ENCODE measurements around the gene CREB5.

The CREB5 gene

DNA sequence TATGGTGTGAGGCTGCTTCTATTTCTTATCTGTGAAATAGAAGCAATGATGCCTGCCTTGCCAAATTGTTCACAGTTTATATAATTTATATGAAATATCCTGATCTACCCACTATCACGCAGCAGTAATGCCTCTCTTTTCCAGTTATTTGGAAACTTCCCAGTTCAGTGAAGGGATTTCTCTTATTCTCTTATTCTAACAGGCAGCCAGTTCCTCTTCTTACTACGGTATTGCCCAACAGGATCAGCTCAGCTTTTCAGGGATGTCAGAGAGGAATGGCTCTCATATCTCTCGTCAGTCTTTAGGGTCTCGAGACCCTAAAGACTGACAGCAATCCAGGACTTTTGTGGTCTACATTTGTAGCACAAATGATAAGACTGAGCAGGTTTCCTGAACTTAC, 215.6 kb downstream of the CREB5 start:
- TF ChIP-seq TAF1 (IDR thresholded peaks at IDR 0.05; ENCODE audit: borderline replicate concordance, insufficient read depth, low read length), result no peak
- no peak for TF ChIP-seq FOXP2 (optimal IDR thresholded peaks at IDR 0.05; ENCODE audit: borderline replicate concordance, extremely low read depth, extremely low read length, insufficient read depth)
- no peak for TF ChIP-seq POLR2AphosphoS5 (IDR thresholded peaks at IDR 0.05; ENCODE audit: low read depth, low read length)
- TF ChIP-seq REST (IDR thresholded peaks at IDR 0.05; ENCODE audit: insufficient read depth in 1 of 2, low read depth in 2 of 2, low read length in 2 of 2), result no peak
- TF ChIP-seq SIN3A (IDR thresholded peaks at IDR 0.05; ENCODE audit: borderline replicate concordance, insufficient read depth, low read length), result no peak

DNA sequence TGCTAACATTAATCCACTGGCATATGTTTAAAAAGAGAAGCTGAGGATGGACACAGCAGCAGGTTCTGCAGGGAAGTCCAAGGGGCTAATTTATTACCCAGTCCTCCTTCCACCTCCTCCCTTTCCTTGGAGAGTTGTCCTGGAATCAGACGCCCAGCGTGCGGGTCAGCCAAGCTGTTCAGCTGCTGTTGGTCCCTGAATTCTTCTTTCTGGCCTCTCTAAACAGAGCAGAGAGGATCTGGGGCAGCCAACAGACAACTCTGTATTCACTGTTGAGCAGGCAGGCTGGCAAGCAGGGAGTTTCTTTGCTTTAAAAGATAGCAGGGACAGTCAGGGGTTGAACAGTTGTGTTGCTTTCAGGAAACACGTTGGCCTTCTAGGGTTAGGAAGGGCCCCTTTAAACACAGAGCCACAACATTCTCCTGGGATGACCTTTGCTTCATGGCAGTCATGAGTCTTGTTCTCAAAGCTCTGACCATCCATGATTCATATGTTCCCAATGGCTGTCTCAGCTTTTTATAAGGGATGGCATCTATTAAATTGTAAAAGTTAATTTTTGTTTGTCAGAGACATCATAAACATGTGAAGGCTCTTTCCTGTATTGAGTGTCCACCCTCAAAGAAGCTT, 217.0 kb downstream of the CREB5 start:
- TF ChIP-seq TAF1 (IDR thresholded peaks at IDR 0.05; ENCODE audit: borderline replicate concordance, insufficient read depth, low read length) (no peak), REST (IDR thresholded peaks at IDR 0.05; ENCODE audit: insufficient read depth in 1 of 2, low read depth in 2 of 2, low read length in 2 of 2) (no peak), POLR2AphosphoS5 (IDR thresholded peaks at IDR 0.05; ENCODE audit: low read depth, low read length) (no peak)

DNA sequence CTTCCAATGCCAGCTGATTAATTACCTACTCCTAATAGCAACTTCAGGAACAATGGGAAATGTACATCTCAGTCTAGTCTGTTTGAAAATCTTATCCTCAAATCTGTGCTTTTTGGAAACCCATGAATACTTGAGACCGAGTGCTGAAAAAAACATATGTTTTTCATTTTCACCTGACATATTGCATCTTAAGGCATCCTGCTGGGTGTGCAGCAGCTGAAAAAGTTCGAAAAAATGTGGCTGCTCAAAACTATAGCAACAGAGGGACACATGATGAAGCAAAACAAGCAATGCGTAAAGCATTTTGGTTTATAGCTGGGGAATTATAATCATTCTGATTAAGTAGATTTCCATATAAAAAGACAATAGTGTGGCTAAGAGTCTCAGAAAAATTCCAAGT, 218.0 kb downstream of the CREB5 start:
- TF ChIP-seq FOXP2 (optimal IDR thresholded peaks at IDR 0.05; ENCODE audit: borderline replicate concordance, extremely low read depth, extremely low read length, insufficient read depth), result no peak
- no peak for TF ChIP-seq TAF1 (IDR thresholded peaks at IDR 0.05; ENCODE audit: borderline replicate concordance, insufficient read depth, low read length)
- TF ChIP-seq REST (IDR thresholded peaks at IDR 0.05; ENCODE audit: insufficient read depth in 1 of 2, low read depth in 2 of 2, low read length in 2 of 2), result no peak
- no peak for TF ChIP-seq SIN3A (IDR thresholded peaks at IDR 0.05; ENCODE audit: borderline replicate concordance, insufficient read depth, low read length)
- TF ChIP-seq POLR2AphosphoS5 (IDR thresholded peaks at IDR 0.05; ENCODE audit: low read depth, low read length), result no peak

- no peak for TF ChIP-seq REST (IDR thresholded peaks at IDR 0.05; ENCODE audit: insufficient read depth in 1 of 2, low read depth in 2 of 2, low read length in 2 of 2)
- no peak for TF ChIP-seq SIN3A (IDR thresholded peaks at IDR 0.05; ENCODE audit: borderline replicate concordance, insufficient read depth, low read length)
- TF ChIP-seq TAF1 (IDR thresholded peaks at IDR 0.05; ENCODE audit: borderline replicate concordance, insufficient read depth, low read length), result no peak
- no peak for TF ChIP-seq FOXP2 (optimal IDR thresholded peaks at IDR 0.05; ENCODE audit: borderline replicate concordance, extremely low read depth, extremely low read length, insufficient read depth)
- TF ChIP-seq POLR2AphosphoS5 (IDR thresholded peaks at IDR 0.05; ENCODE audit: low read depth, low read length), result no peak
Observed at GRCh38 chr7:28631995-28632394, 219.7 kb downstream of the CREB5 start.

DNA sequence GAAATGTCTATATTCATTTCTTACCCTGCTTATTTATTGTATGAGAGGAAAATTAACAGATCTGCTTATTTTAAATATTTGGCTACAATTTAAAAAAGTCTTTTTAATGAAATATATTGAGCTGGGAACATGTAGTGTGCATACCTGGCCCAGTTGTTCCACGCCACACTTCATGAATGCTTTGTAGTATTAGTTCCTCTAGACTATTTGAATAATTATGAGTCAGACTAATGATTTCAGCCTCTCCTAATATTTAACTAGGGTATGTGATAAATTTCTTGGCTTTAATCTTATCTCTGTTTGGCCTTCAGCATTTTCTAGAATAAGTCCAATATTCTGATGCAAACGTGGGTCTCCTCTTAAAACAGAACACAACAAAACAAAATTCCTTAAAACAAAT, 226.6 kb downstream of the CREB5 start:
- TF ChIP-seq POLR2AphosphoS5 (IDR thresholded peaks at IDR 0.05; ENCODE audit: low read depth, low read length) (no peak), SIN3A (IDR thresholded peaks at IDR 0.05; ENCODE audit: borderline replicate concordance, insufficient read depth, low read length) (no peak), TAF1 (IDR thresholded peaks at IDR 0.05; ENCODE audit: borderline replicate concordance, insufficient read depth, low read length) (no peak), FOXP2 (optimal IDR thresholded peaks at IDR 0.05; ENCODE audit: borderline replicate concordance, extremely low read depth, extremely low read length, insufficient read depth) (no peak), REST (IDR thresholded peaks at IDR 0.05; ENCODE audit: insufficient read depth in 1 of 2, low read depth in 2 of 2, low read length in 2 of 2) (no peak)
